MCF 10A (cell line): ENCODE measurements around the gene SIGLEC11. TPM values are rescaled to one million over a fixed set of nuclear protein-coding genes. Genes with fewer than 3 reads are reported as not detected.
"Not testable (repeated sequence)": the region's sequence is repeated elsewhere in the genome, so short reads cannot be mapped to it uniquely, and the experiment has no call there.

Experiments
- BruUV-seq: library from RNA; stranded (reverse); fragments of 400-500 nt; replicated peaks from 2 replicates; lab custom pipeline; 2021; lab: Mats Ljungman, UMichigan
- CTCF ChIA-PET: fragments of 300-600 bp; sonication (Branson Sonifier 250); formaldehyde crosslinking; extraction: SDS; loops from one replicate; lab custom pipeline; 2021; ENCODE audit warnings: antibody characterized with exemption, inconsistent platforms; lab: Yijun Ruan, JAX
- POLR2A ChIA-PET: fragments of 300-600, 350-650 bp; sonication (Branson Sonifier 250); formaldehyde crosslinking; extraction: SDS; loops from one replicate; lab custom pipeline; 2020; ENCODE audit warnings: antibody characterized with exemption, inconsistent platforms; lab: Yijun Ruan, JAX
- DNase-seq: peaks from one replicate; pipeline ENCODE4 v3.0.0-alpha.2; 2018; ENCODE audit not compliant: unreplicated experiment
- H3K27ac Mint-ChIP-seq: one replicate; pipeline ENCODE4 v1.8.0; 2022; ENCODE audit warnings: mild to moderate bottlenecking, low read depth, mixed read lengths; ENCODE audit not compliant: unreplicated experiment
- H3K27me3 Mint-ChIP-seq: one replicate; pipeline ENCODE4 v1.8.0; 2022; ENCODE audit warnings: mixed read lengths; ENCODE audit not compliant: insufficient read depth, unreplicated experiment
- H3K36me3 Mint-ChIP-seq: one replicate; pipeline ENCODE4 v1.8.0; 2022; ENCODE audit warnings: mild to moderate bottlenecking, moderate library complexity, mixed read lengths; ENCODE audit not compliant: insufficient read depth, unreplicated experiment
- H3K4me1 Mint-ChIP-seq: one replicate; pipeline ENCODE4 v1.8.0; 2022; ENCODE audit warnings: mixed read lengths; ENCODE audit not compliant: insufficient read depth, unreplicated experiment
- H3K4me3 Mint-ChIP-seq: one replicate; pipeline ENCODE4 v1.8.0; 2022; ENCODE audit warnings: mild to moderate bottlenecking, moderate library complexity, mixed read lengths; ENCODE audit not compliant: unreplicated experiment
- H3K9me3 Mint-ChIP-seq: one replicate; pipeline ENCODE4 v1.8.0; 2022; ENCODE audit warnings: mixed read lengths; ENCODE audit not compliant: unreplicated experiment
- CTCF ChIP-seq: fragments of 200-600 bp; IDR thresholded peaks from one replicate; pipeline ENCODE4 v1.8.0; 2022; ENCODE audit warnings: antibody characterized with exemption, mild to moderate bottlenecking; ENCODE audit not compliant: unreplicated experiment
- intact Hi-C: fragments of 100-400 bp; cut with micrococcal nuclease; formaldehyde crosslinking; loops from 2 replicates; pipeline ENCODE4 v1.14.1; 2022
- total RNA-seq: library from RNA; stranded (reverse); gene quantifications from 2 replicates; pipeline ENCODE4 v1.2.3, GENCODE V29; 2022

SIGLEC11 gene
- total RNA-seq, 1 experiment from 2014 or later = not detected

GRCh38 chr19:49950956-49951526 lies 9.9 kb downstream of the SIGLEC11 start:
- no peak overlapping the region for H3K27ac Mint-ChIP-seq
- TF ChIP-seq CTCF = no peak
- no peak for DNase-seq
- no peak overlapping the region for H3K4me3 Mint-ChIP-seq
- no peaks in the 10 kb centered on the region for H3K9me3 Mint-ChIP-seq
- intact Hi-C loops = no loop called here
- ChIA-PET POLR2A (interaction anchor here (1.0 kb wide), 1 partner anchor 185 kb away, joined by 3 read pairs; no protein-coding TSS in a partner anchor), CTCF (interaction anchor here (0.5 to 1.2 kb wide), 2 partner anchors 16 to 185 kb away, joined by 3 to 6 read pairs; no protein-coding TSS in a partner anchor)
- H3K36me3 Mint-ChIP-seq = no peaks in the 10 kb centered on the region
- peaks cover 20% of the 10 kb centered on the region for H3K27me3 Mint-ChIP-seq
- H3K4me1 Mint-ChIP-seq = peaks cover 7% of the 10 kb centered on the region
- no TSS peak for BruUV-seq

- TF ChIP-seq CTCF = no peak
- DNase-seq = no peak
- no TSS peak for BruUV-seq
- ChIA-PET POLR2A (interaction anchor here (1.0 kb wide), 1 partner anchor 185 kb away, joined by 3 read pairs; no protein-coding TSS in a partner anchor), CTCF (interaction anchor here (1.0 to 1.2 kb wide), 2 partner anchors 13 to 185 kb away, joined by 3 to 6 read pairs; no protein-coding TSS in a partner anchor)
- no peaks in the 10 kb centered on the region for H3K9me3 Mint-ChIP-seq
- H3K4me1 Mint-ChIP-seq = peaks cover 7% of the 10 kb centered on the region
- intact Hi-C loops = no loop called here
- no peaks in the 10 kb centered on the region for H3K36me3 Mint-ChIP-seq
- no peak overlapping the region for H3K27ac Mint-ChIP-seq
- H3K27me3 Mint-ChIP-seq = peaks cover 20% of the 10 kb centered on the region
- no peak overlapping the region for H3K4me3 Mint-ChIP-seq
Observed at GRCh38 chr19:49950590-49950948, 10.4 kb downstream of the SIGLEC11 start.

- Mint-ChIP-seq H3K4me3 (no peak overlapping the region), H3K36me3 (no peaks in the 10 kb centered on the region), H3K27me3 (peaks cover 15% of the 10 kb centered on the region), H3K27ac (no peak overlapping the region), H3K9me3 (no peaks in the 10 kb centered on the region), H3K4me1 (peaks cover 7% of the 10 kb centered on the region)
- no peak for TF ChIP-seq CTCF
- intact Hi-C loops = no loop called here
- no peak for DNase-seq
- BruUV-seq = no TSS peak
- POLR2A ChIA-PET = interaction anchor here (0.5 to 1.0 kb wide), 2 partner anchors 14 to 186 kb away, joined by 3 read pairs; no protein-coding TSS in a partner anchor
- CTCF ChIA-PET = interaction anchor here (0.7 to 1.2 kb wide), 4 partner anchors 12 to 186 kb away, joined by 3 to 6 read pairs (median 3); no protein-coding TSS in a partner anchor
Observed at GRCh38 chr19:49949742-49950589, 11.0 kb downstream of the SIGLEC11 start.

GRCh38 chr19:49946415-49946814 lies 14.6 kb downstream of the SIGLEC11 start:
- no peak for DNase-seq
- Mint-ChIP-seq H3K27ac (no peak overlapping the region), H3K4me1 (no peaks in the 10 kb centered on the region), H3K9me3 (no peaks in the 10 kb centered on the region), H3K36me3 (no peaks in the 10 kb centered on the region), H3K27me3 (peaks cover 20% of the 10 kb centered on the region), H3K4me3 (no peak overlapping the region)
- POLR2A ChIA-PET = no interaction called here
- BruUV-seq = no TSS peak
- no peak for TF ChIP-seq CTCF
- intact Hi-C loops = no loop called here
- CTCF ChIA-PET = interaction anchor here (0.7 kb wide), 1 partner anchor 404 kb away, joined by 4 read pairs; no protein-coding TSS in a partner anchor

GRCh38 chr19:49944567-49944966 lies 16.4 kb downstream of the SIGLEC11 start:
- BruUV-seq, POLR2A ChIA-PET, H3K4me1 Mint-ChIP-seq, H3K9me3 Mint-ChIP-seq, CTCF ChIA-PET, H3K36me3 Mint-ChIP-seq, H3K4me3 Mint-ChIP-seq, DNase-seq, H3K27ac Mint-ChIP-seq, intact Hi-C loops: not testable (repeated sequence)
- peaks cover 20% of the 10 kb centered on the region for H3K27me3 Mint-ChIP-seq
